HS-27A (cell line): ENCODE data around the gene PAGR1.
"Not testable (repeated sequence)": the region's sequence is repeated elsewhere in the genome, so short reads cannot be mapped to it uniquely, and the experiment has no call there.

ENCODE experiments used
- DNase-seq: peaks from one replicate; pipeline ENCODE4 v3.0.0-alpha.2; 2012; ENCODE audit warnings: low read depth, missing footprints

PAGR1 gene

GRCh38 chr16:29812754-29813643 is 3.0 kb upstream of the PAGR1 start:
- no peak for DNase-seq

- DNase-seq, result no peak
Observed at GRCh38 chr16:29813644-29814562, 2.0 kb upstream of the PAGR1 start.

GRCh38 chr16:29814592-29814991 is 1.4 kb upstream of the PAGR1 start:
- no peak for DNase-seq

GRCh38 chr16:29815032-29815721 is 775 bp upstream of the PAGR1 start:
- no peak for DNase-seq

GRCh38 chr16:29816694-29817441 is 916 bp downstream of the PAGR1 start:
- DNase-seq, result no peak

GRCh38 chr16:29818082-29818481 is 2.1 kb downstream of the PAGR1 start:
- no peak for DNase-seq

- no peak for DNase-seq
Observed at GRCh38 chr16:29819506-29819905, 3.6 kb downstream of the PAGR1 start.

GRCh38 chr16:29820271-29820701 is 4.3 kb downstream of the PAGR1 start, which contains the start of gene MVP:
MVP (plus strand) TSS chr16:29820462; CDS start chr16:29830550, 10,088 bp downstream.
- DNase-seq, result no peak

GRCh38 chr16:29820730-29821642 is 5.0 kb downstream of the PAGR1 start:
- DNase-seq, result no peak

GRCh38 chr16:29821643-29822115 is 5.7 kb downstream of the PAGR1 start:
- no peak for DNase-seq

- no peak for DNase-seq
Observed at GRCh38 chr16:29824589-29825144, 8.7 kb downstream of the PAGR1 start.

GRCh38 chr16:29825145-29826044 is 9.4 kb downstream of the PAGR1 start:
- no peak for DNase-seq

- DNase-seq, result no peak
Observed at GRCh38 chr16:29826342-29826695, 10.4 kb downstream of the PAGR1 start.

- no peak for DNase-seq
Observed at GRCh38 chr16:29830774-29831173, 14.8 kb downstream of the PAGR1 start.

GRCh38 chr16:29831490-29831889 is 15.5 kb downstream of the PAGR1 start:
- DNase-seq, result no peak

- DNase-seq, result not testable (repeated sequence)
Observed at GRCh38 chr16:29833219-29833618, 17.3 kb downstream of the PAGR1 start.

GRCh38 chr16:29834079-29834478 is 18.1 kb downstream of the PAGR1 start:
- DNase-seq, result no peak

GRCh38 chr16:29835926-29836325 is 20.0 kb downstream of the PAGR1 start:
- no peak for DNase-seq

- no peak for DNase-seq
Observed at GRCh38 chr16:29836623-29837022, 20.7 kb downstream of the PAGR1 start.
